HepG2 (cell line): ENCODE data around the gene SCN4B.

ENCODE experiments used
- KDM1A ChIP-seq: IDR thresholded peaks from 2 replicates; pipeline ENCODE4 v1.6.1; 2016; ENCODE audit warnings: missing compliant biosample characterization
- TF ChIP-seq, protein P1 (sequence below): sonication (generic); formaldehyde crosslinking; IDR thresholded peaks from 2 replicates; pipeline ENCODE4 v1.5.0; 2020; ENCODE audit warnings: mild to moderate bottlenecking, missing genetic modification reagents, moderate library complexity

DNA sequence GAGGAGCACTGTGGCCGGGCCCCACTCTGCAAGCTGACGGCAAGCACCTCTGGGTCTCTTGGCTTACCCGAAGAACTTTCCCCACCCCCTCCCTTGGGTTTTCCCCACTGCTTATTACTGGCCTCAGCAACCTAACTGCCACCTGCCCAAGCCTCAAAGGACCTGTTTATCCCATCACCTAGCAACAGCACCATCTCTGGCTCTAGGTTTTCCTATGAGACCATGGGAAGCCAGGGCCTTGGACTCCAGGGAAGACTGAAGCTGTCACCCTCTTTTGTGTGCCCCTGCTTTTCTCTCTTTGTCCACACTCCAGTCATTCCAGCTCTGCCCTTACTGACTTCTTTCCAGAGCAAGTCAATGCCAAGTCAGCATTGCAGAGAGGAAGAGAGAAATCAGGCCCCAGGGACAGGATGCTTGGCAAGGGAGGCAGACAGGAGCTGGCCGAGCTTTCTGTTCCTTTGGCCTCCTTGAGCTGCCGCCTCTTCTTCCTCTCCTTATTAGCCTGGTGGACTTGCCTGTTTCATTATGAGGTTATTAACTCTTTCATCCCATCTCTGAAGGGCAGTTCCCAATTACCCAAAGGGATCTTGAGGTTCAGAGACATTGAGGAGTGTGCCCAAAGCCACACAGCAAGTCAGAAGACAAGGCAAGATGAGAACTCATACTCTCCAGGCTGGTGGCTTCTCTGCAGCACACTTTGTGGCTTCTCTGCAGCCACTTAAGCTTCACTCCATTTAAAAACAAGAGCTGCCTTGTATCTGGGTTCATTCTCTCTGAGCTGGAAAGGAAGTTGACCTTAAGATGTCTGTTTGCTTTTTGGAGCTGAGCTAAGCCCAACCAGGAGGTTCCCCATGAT, 65.5 kb downstream of the SCN4B start, which contains the start of gene SMIM35:
- TF ChIP-seq KDM1A (CRISPR knock-in tag) = no peak
- TF ChIP-seq, protein P1, sequence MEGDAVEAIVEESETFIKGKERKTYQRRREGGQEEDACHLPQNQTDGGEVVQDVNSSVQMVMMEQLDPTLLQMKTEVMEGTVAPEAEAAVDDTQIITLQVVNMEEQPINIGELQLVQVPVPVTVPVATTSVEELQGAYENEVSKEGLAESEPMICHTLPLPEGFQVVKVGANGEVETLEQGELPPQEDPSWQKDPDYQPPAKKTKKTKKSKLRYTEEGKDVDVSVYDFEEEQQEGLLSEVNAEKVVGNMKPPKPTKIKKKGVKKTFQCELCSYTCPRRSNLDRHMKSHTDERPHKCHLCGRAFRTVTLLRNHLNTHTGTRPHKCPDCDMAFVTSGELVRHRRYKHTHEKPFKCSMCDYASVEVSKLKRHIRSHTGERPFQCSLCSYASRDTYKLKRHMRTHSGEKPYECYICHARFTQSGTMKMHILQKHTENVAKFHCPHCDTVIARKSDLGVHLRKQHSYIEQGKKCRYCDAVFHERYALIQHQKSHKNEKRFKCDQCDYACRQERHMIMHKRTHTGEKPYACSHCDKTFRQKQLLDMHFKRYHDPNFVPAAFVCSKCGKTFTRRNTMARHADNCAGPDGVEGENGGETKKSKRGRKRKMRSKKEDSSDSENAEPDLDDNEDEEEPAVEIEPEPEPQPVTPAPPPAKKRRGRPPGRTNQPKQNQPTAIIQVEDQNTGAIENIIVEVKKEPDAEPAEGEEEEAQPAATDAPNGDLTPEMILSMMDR (CRISPR knock-in tag) = no peak
